ENCODE measurements around the gene FOXI1.

GRCh38 chr5:170141636-170142035 lies 35.9 kb downstream of the FOXI1 start:
- no peak for TF ChIP-seq CTCF (conservative IDR thresholded peaks at IDR 0.05; ENCODE audit: low read length)
- TF ChIP-seq EZH2phosphoT487 (IDR thresholded peaks at IDR 0.05; ENCODE audit: borderline replicate concordance) = no peak
